Activated naive CD8-positive, alpha-beta T cell treated with anti-CD3 and anti-CD28 coated beads for 36 hours (primary cell): Measurements from ENCODE around the gene TMPRSS7. TPM values are rescaled to one million over a fixed set of nuclear protein-coding genes. Genes with fewer than 3 reads are reported as not detected.
A peak's percentile ranks its signal among the peaks of the same experiment; 100 is the strongest.

Source experiments
- DNase-seq: peaks from one replicate; pipeline ENCODE4 v3.0.0; 2021
- H3K27ac Mint-ChIP-seq: one replicate; pipeline ENCODE4 v1.8.0; 2022; ENCODE audit warnings: mild to moderate bottlenecking, moderate library complexity, mixed read lengths
- H3K27me3 Mint-ChIP-seq: one replicate; pipeline ENCODE4 v1.8.0; 2022; ENCODE audit warnings: mild to moderate bottlenecking, mixed read lengths
- H3K36me3 Mint-ChIP-seq: one replicate; pipeline ENCODE4 v1.8.0; 2021; ENCODE audit warnings: mild to moderate bottlenecking, mixed read lengths
- H3K4me1 Mint-ChIP-seq: one replicate; pipeline ENCODE4 v1.8.0; 2021; ENCODE audit warnings: mixed read lengths
- H3K4me3 Mint-ChIP-seq: one replicate; pipeline ENCODE4 v1.8.0; 2022; ENCODE audit warnings: mild to moderate bottlenecking, moderate library complexity, mixed read lengths
- H3K9me3 Mint-ChIP-seq: one replicate; pipeline ENCODE4 v1.8.0; 2022; ENCODE audit warnings: mixed read lengths
- total RNA-seq, 2 experiments: library from RNA; stranded (reverse); gene quantifications; one replicate each; pipeline ENCODE4 v1.2.3, GENCODE V29; 2021

Gene TMPRSS7
- total RNA-seq, 2 experiments from 2014 or later = not detected

- peaks cover 47% of the 10 kb centered on the region for H3K4me1 Mint-ChIP-seq
- DNase-seq = no peak
- H3K9me3 Mint-ChIP-seq = no peaks in the 10 kb centered on the region
- H3K27ac Mint-ChIP-seq = no peak overlapping the region
- H3K4me3 Mint-ChIP-seq = no peak overlapping the region
- H3K36me3 Mint-ChIP-seq = no peaks in the 10 kb centered on the region
- H3K27me3 Mint-ChIP-seq = no peaks in the 10 kb centered on the region
Measured at GRCh38 chr3:112004669-112005068, 29.9 kb upstream of the TMPRSS7 start.

DNA sequence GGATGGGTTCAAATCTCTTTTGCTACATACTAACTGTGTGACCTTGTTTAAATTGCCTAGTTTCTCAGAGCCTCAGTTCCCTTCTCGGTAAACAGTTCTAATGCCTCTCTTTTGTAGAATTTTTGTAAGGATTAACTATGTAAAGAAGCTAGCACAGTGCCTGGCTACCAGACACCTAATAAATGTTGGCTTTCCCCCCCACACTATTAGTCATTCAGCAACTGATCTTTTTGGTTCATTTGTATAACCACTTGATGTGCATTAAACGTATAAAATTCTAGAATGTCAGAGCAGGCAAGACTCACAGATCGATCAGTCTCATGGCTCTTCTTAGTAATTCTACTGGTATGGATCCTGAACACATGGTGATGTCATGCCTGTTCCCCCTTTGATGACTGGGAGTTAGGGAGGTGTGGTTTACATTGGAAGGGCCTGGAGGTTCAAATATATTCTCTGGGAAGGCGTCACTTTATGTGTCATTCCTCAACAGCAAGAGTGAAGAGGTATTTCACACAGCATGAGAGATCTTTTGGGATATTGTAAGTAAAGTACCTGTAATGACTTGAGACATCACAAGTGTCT is 29.4 kb upstream of the TMPRSS7 start:
- no peak for DNase-seq

DNA sequence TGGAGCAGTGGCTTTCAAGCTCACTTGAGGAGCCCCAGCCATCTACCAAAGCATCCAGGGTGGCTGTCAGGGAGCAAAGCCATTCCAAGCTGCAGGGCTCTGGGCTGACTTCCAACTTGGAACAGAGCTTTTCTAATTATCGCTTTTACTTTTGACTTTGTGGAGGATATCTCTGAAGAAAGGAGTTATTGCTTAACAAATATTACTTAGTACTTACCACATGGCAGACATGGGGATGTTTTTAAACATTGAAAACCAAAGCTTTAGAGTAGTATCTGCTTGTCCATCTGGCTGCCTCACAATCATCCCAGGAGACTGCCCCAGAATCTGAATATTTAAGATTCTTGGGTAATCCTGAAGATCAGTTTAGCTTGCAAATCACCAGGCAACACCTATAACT is 26.9 kb upstream of the TMPRSS7 start:
- Mint-ChIP-seq H3K4me3 (no peak overlapping the region), H3K4me1 (peaks cover 28% of the 10 kb centered on the region), H3K36me3 (no peaks in the 10 kb centered on the region), H3K27me3 (no peaks in the 10 kb centered on the region), H3K27ac (no peak overlapping the region), H3K9me3 (no peaks in the 10 kb centered on the region)
- DNase-seq = no peak

More for the DNA sequence above, 29.4 kb upstream of the TMPRSS7 start:
- H3K4me1 Mint-ChIP-seq = peaks cover 45% of the 10 kb centered on the region
- H3K27ac Mint-ChIP-seq = no peak overlapping the region
- no peak overlapping the region for H3K4me3 Mint-ChIP-seq
- no peaks in the 10 kb centered on the region for H3K36me3 Mint-ChIP-seq
- H3K27me3 Mint-ChIP-seq = no peaks in the 10 kb centered on the region
- no peaks in the 10 kb centered on the region for H3K9me3 Mint-ChIP-seq

DNA sequence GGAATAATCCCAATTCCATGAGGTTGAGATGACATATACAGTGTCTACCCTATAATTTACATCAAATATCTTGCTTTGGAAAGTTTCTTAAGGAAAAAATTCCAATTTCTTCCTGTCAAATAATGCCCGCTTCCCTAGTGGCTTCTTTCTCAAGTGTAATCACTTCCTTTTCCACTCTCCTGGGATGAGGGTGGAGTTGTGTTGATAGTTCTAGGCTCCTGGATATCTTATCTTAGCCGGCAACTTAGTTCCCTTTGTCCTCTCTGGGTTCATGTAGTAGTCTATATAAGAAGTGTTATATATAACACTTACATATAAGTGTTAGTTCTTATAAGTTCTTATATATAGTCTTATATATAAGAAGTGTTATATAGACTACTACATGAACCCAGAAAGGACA is 24.9 kb upstream of the TMPRSS7 start:
- H3K27ac Mint-ChIP-seq = no peak overlapping the region

GRCh38 chr3:112010636-112011035 is 23.9 kb upstream of the TMPRSS7 start:
- Mint-ChIP-seq H3K36me3 (no peaks in the 10 kb centered on the region), H3K4me3 (no peak overlapping the region), H3K27ac (no peak overlapping the region), H3K4me1 (peaks cover 13% of the 10 kb centered on the region), H3K9me3 (no peaks in the 10 kb centered on the region), H3K27me3 (no peaks in the 10 kb centered on the region)
- no peak for DNase-seq

More for the DNA sequence above, 24.9 kb upstream of the TMPRSS7 start:
- no peak for DNase-seq
- H3K9me3 Mint-ChIP-seq = no peaks in the 10 kb centered on the region
- H3K4me3 Mint-ChIP-seq = no peak overlapping the region
- H3K36me3 Mint-ChIP-seq = no peaks in the 10 kb centered on the region
- peaks cover 20% of the 10 kb centered on the region for H3K4me1 Mint-ChIP-seq
- H3K27me3 Mint-ChIP-seq = no peaks in the 10 kb centered on the region

- Mint-ChIP-seq H3K27ac (no peak overlapping the region), H3K27me3 (no peaks in the 10 kb centered on the region), H3K36me3 (no peaks in the 10 kb centered on the region), H3K4me3 (no peak overlapping the region), H3K4me1 (peaks cover 13% of the 10 kb centered on the region), H3K9me3 (no peaks in the 10 kb centered on the region)
- no peak for DNase-seq
Measured at GRCh38 chr3:112011376-112011940, 23.1 kb upstream of the TMPRSS7 start.

- DNase-seq = no peak
- H3K4me1 Mint-ChIP-seq = peaks cover 16% of the 10 kb centered on the region
- no peaks in the 10 kb centered on the region for H3K9me3 Mint-ChIP-seq
- H3K27ac Mint-ChIP-seq = peak overlapping the region; percentile 0
- no peak overlapping the region for H3K4me3 Mint-ChIP-seq
- no peaks in the 10 kb centered on the region for H3K27me3 Mint-ChIP-seq
- no peaks in the 10 kb centered on the region for H3K36me3 Mint-ChIP-seq
Measured at GRCh38 chr3:112012205-112012992, 22.1 kb upstream of the TMPRSS7 start.

DNA sequence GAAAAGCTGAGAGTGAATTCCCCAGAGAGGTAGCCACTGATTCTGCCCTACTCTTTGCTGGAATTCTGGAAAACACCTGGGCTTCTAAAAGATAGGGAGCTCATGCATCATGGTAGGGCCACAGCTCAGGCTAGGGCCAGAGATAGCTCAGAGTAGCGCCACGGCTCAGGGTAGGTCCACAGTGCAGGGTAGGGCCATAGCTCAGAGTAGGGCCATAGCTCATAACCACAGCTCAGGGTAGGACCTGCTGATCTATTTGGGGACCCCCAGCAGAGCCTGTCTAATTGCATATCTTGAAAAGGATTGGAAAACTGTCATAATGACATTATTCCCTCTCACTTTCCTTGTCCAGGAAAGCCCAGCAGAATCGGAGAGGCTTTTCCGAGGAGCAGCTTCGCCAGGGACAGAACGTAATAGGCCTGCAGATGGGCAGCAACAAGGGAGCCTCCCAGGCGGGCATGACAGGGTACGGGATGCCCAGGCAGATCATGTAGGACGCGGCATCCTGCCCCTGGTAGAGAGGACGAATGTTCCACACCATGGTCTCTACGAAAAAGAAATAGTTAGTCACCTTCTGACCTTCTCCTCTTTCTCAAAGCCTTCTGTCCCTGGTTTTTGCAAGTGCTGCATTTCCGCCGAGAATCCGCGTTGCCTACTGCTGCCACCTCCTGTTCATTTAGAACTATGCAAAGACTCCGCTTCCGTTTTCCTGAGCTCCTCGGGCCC is 21.3 kb upstream of the TMPRSS7 start:
- Mint-ChIP-seq H3K36me3 (no peaks in the 10 kb centered on the region), H3K4me1 (peaks cover 16% of the 10 kb centered on the region), H3K27ac (peak overlapping the region; percentile 0), H3K4me3 (no peak overlapping the region), H3K27me3 (no peaks in the 10 kb centered on the region), H3K9me3 (no peaks in the 10 kb centered on the region)
- DNase-seq = peak; percentile 58

DNA sequence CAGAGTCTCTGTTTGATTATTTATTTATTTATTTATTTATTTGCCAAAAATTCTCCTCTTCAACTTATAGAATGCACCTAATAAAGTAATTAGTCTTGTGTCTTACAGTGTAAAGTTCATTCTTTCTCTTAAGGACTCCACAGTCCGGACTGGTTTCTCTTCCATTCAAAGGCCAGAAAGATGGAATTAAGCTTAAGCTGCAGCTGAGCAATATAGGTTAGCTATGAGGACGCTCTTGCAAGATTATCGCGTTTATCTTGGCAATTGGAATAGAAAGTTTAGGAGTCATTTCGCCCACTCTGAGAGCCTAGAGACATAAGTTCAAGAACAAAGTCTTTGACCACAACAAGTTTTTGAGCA is 20.8 kb upstream of the TMPRSS7 start:
- peaks cover 16% of the 10 kb centered on the region for H3K4me1 Mint-ChIP-seq
- H3K4me3 Mint-ChIP-seq = no peak overlapping the region
- H3K27ac Mint-ChIP-seq = no peak overlapping the region
- no peak for DNase-seq
- no peaks in the 10 kb centered on the region for H3K9me3 Mint-ChIP-seq
- no peaks in the 10 kb centered on the region for H3K36me3 Mint-ChIP-seq
- H3K27me3 Mint-ChIP-seq = no peaks in the 10 kb centered on the region

DNA sequence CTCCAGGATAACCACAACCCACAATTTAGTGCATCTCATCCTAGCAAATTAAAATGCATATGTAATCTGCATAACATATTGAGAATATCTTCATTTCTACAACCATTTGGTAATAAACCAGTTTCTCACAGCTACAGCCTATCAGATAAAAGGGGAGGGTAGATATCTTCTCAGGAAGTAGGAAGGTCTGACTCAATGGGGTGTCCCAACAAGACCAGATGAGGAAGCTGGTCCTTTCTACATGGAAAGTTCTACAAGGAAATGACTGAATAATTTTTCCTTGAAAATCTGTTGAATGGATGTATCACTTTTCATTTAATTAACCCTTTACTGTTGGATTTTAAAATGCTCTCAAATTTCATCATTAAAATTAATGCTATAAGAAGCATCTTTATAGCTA is 17.4 kb upstream of the TMPRSS7 start:
- no peak for DNase-seq
- H3K9me3 Mint-ChIP-seq = peaks cover 1% of the 10 kb centered on the region
- H3K4me1 Mint-ChIP-seq = peaks cover 16% of the 10 kb centered on the region
- H3K4me3 Mint-ChIP-seq = no peak overlapping the region
- no peaks in the 10 kb centered on the region for H3K36me3 Mint-ChIP-seq
- no peak overlapping the region for H3K27ac Mint-ChIP-seq
- no peaks in the 10 kb centered on the region for H3K27me3 Mint-ChIP-seq

GRCh38 chr3:112018712-112019111 is 15.8 kb upstream of the TMPRSS7 start:
- no peak for DNase-seq
- Mint-ChIP-seq H3K27me3 (no peaks in the 10 kb centered on the region), H3K27ac (no peak overlapping the region), H3K36me3 (no peaks in the 10 kb centered on the region), H3K9me3 (peaks cover 1% of the 10 kb centered on the region), H3K4me3 (no peak overlapping the region), H3K4me1 (peaks cover 8% of the 10 kb centered on the region)

- H3K9me3 Mint-ChIP-seq = peaks cover 1% of the 10 kb centered on the region
- H3K4me1 Mint-ChIP-seq = peaks cover 3% of the 10 kb centered on the region
- H3K27me3 Mint-ChIP-seq = no peaks in the 10 kb centered on the region
- no peak overlapping the region for H3K27ac Mint-ChIP-seq
- DNase-seq = no peak
- no peaks in the 10 kb centered on the region for H3K36me3 Mint-ChIP-seq
- no peak overlapping the region for H3K4me3 Mint-ChIP-seq
Measured at GRCh38 chr3:112019716-112020115, 14.8 kb upstream of the TMPRSS7 start.

- H3K27ac Mint-ChIP-seq = no peak overlapping the region
- H3K4me3 Mint-ChIP-seq = no peak overlapping the region
- H3K36me3 Mint-ChIP-seq = no peaks in the 10 kb centered on the region
- H3K27me3 Mint-ChIP-seq = no peaks in the 10 kb centered on the region
- H3K9me3 Mint-ChIP-seq = peaks cover 1% of the 10 kb centered on the region
- DNase-seq = no peak
- peaks cover 3% of the 10 kb centered on the region for H3K4me1 Mint-ChIP-seq
Measured at GRCh38 chr3:112020674-112021085, 13.9 kb upstream of the TMPRSS7 start.

GRCh38 chr3:112027142-112027541 is 7.4 kb upstream of the TMPRSS7 start:
- Mint-ChIP-seq H3K27me3 (no peaks in the 10 kb centered on the region), H3K36me3 (no peaks in the 10 kb centered on the region), H3K4me3 (no peak overlapping the region), H3K27ac (no peak overlapping the region), H3K9me3 (no peaks in the 10 kb centered on the region), H3K4me1 (no peaks in the 10 kb centered on the region)
- DNase-seq = no peak

DNA sequence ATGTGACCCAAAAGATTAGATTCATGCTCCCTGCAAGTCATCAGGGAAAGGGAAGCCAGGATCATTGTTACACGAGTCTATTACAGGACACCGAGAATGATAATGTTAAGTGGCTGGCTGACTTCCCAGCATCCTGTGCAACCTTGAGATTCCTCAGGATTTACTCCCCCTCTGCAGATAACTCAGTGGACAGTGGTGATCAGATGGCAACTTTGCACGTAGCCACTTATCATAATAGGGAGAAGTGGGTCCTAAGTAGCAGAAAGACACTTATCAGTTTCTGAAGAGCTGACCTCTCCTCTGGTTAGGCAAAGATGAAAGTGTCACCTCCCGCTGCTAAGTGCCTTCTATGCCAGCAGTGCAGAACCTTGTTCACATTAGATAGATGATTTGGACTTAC is 6.7 kb upstream of the TMPRSS7 start:
- no peaks in the 10 kb centered on the region for H3K9me3 Mint-ChIP-seq
- no peaks in the 10 kb centered on the region for H3K27me3 Mint-ChIP-seq

More for the DNA sequence above, 6.7 kb upstream of the TMPRSS7 start:
- DNase-seq = no peak
- Mint-ChIP-seq H3K4me1 (no peaks in the 10 kb centered on the region), H3K4me3 (no peak overlapping the region), H3K36me3 (no peaks in the 10 kb centered on the region), H3K27ac (no peak overlapping the region)
